DND-41 (cell line): ENCODE data around the gene LPAR5.

Experiments used
- ATAC-seq: fragments of 200-7000 bp; cut with Tn5 transposase; 3 replicates; pipeline ENCODE4 v1.9.1; 2021; ENCODE audit warnings: low read depth; ENCODE audit not compliant: insufficient read depth
- DNase-seq: peaks from one replicate; pipeline ENCODE4 v3.0.0-alpha.2; 2020
- H2AFZ ChIP-seq: 2 replicates; pipeline ENCODE4 v1.6.0; 2012; ENCODE audit warnings: low read depth, low read length
- H3K27ac ChIP-seq: 2 replicates; pipeline ENCODE4 v1.5.1; 2012; ENCODE audit warnings: low read length, inconsistent platforms
- H3K27me3 ChIP-seq: fragments of 200-600 bp; sonication (generic); 2 replicates; pipeline ENCODE4 v1.6.0; 2012; ENCODE audit warnings: low read length, mild to moderate bottlenecking, inconsistent platforms; ENCODE audit not compliant: insufficient read depth, poor library complexity
- H3K36me3 ChIP-seq: 2 replicates; pipeline ENCODE4 v1.5.1; 2012; ENCODE audit warnings: low read length, inconsistent platforms; ENCODE audit not compliant: insufficient read depth
- H3K4me1 ChIP-seq: 2 replicates; pipeline ENCODE4 v1.5.1; 2012; ENCODE audit warnings: mild to moderate bottlenecking, low read length; ENCODE audit not compliant: insufficient read depth
- H3K4me2 ChIP-seq: 2 replicates; pipeline ENCODE4 v1.6.0; 2012; ENCODE audit warnings: mild to moderate bottlenecking, moderate library complexity, low read length, inconsistent platforms; ENCODE audit not compliant: insufficient read depth
- H3K4me3 ChIP-seq, 2 experiments: fragments of 200-600 bp in 1 of 2; shearing (Covaris generic) in 1 of 2; 2 replicates each; pipeline ENCODE4 v1.5.1; 2012 to 2016; ENCODE audit warnings: inconsistent platforms in 2 of 2, low read length in 2 of 2, mild to moderate bottlenecking in 2 of 2, low read depth in 1 of 2, moderate library complexity in 1 of 2
- H3K79me2 ChIP-seq: 2 replicates; pipeline ENCODE4 v1.6.0; 2012; ENCODE audit warnings: low read length, inconsistent platforms; ENCODE audit not compliant: insufficient read depth
- H3K9ac ChIP-seq: 2 replicates; pipeline ENCODE4 v1.6.0; 2012; ENCODE audit warnings: low read depth, mild to moderate bottlenecking, inconsistent platforms, low read length, moderate library complexity
- H3K9me3 ChIP-seq: 2 replicates; pipeline ENCODE4 v1.5.1; 2012; ENCODE audit warnings: low read length, moderate library complexity, mild to moderate bottlenecking, inconsistent platforms; ENCODE audit not compliant: insufficient read depth, severe bottlenecking
- H4K20me1 ChIP-seq: 2 replicates; pipeline ENCODE4 v1.6.0; 2012; ENCODE audit warnings: low read length; ENCODE audit not compliant: insufficient read depth
- CTCF ChIP-seq: IDR thresholded peaks from 2 replicates; pipeline ENCODE4 v1.5.1; 2012; ENCODE audit warnings: borderline replicate concordance, low read length, moderate library complexity, mild to moderate bottlenecking; ENCODE audit not compliant: poor library complexity, severe bottlenecking; ENCODE audit errors: extremely low read depth
- EZH2 ChIP-seq: IDR thresholded peaks from 3 replicates; pipeline ENCODE4 v1.6.1; 2012; ENCODE audit warnings: borderline replicate concordance, low read depth, mild to moderate bottlenecking, moderate library complexity, low read length, inconsistent platforms; ENCODE audit not compliant: severe bottlenecking

LPAR5 gene

GRCh38 chr12:6607751-6608591, 27.8 kb downstream of the LPAR5 start:
- Histone ChIP-seq H4K20me1 (peaks cover 30% of the 10 kb centered on the region), H3K27me3 (no peaks in the 10 kb centered on the region), H3K4me1 (peaks cover 64% of the 10 kb centered on the region), H3K4me3 (no peak overlapping the region), H3K9me3 (no peaks in the 10 kb centered on the region), H3K79me2 (peaks cover 38% of the 10 kb centered on the region), H2AFZ (no peak overlapping the region), H3K36me3 (peaks cover 30% of the 10 kb centered on the region), H3K4me2 (peak overlapping the region; percentile 47), H3K9ac (peak overlapping the region; percentile 20; the same call in 1 of the 2 replicates), H3K27ac (peak overlapping the region; percentile 78)
- ATAC-seq (peak; percentile 64), DNase-seq (peak; percentile 86)
- TF ChIP-seq CTCF (no peak), EZH2 (no peak)

DNA sequence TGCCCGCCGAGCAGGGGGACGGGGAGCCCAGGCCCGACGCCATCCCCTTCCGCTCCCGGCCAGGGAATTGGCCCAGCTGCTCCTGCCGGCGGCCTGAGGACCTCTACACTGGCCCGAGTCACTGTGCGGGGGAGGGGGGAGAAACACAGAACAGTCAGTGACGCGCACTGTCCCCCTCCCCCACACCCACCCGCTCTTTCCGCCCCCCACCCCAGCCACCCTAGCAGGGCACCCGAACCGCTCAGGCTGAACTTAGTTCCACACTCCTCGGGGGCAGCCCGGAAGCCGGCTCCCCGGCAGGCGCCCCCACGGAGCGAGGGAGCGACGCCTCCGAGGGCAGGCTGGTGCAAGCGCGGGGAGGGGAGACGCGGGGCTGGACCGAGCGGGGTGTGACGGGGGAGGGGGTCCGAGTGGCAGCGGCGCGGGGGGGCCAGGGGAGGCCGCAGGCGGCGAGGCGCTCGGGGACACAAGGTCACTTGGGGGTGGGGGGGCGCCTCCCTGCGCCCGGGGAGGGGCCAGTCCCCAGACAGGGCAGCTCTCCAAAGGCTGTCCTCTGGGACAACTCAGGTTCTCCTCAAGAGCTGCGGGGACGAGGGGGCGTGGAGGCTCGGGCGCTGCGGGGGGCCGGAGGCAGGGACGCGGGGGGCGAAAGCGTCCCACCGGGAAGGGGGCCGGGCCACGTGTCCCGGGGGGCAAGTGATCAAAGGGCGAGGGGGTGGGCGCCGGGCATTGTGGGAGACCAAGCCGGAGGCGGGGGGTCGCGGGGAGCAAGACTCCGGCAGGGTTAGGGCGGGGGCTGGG, 29.2 kb downstream of the LPAR5 start:
- H3K4me1 ChIP-seq, result peaks cover 62% of the 10 kb centered on the region
- DNase-seq (peak; percentile 69), ATAC-seq (peak; percentile 28)
- H3K4me3 ChIP-seq, result peak overlapping the region; percentile 51 to 77
- H3K4me2 ChIP-seq, result peak overlapping the region; percentile 85
- H3K27ac ChIP-seq, result peak overlapping the region; percentile 78
- H3K36me3 ChIP-seq, result peaks cover 44% of the 10 kb centered on the region
- TF ChIP-seq CTCF (no peak), EZH2 (no peak)
- peaks cover 53% of the 10 kb centered on the region for H3K79me2 ChIP-seq
- no peaks in the 10 kb centered on the region for H3K9me3 ChIP-seq
- H2AFZ ChIP-seq, result peak overlapping the region; percentile 57
- peaks cover 45% of the 10 kb centered on the region for H4K20me1 ChIP-seq
- peak overlapping the region; percentile 80 for H3K9ac ChIP-seq
- no peaks in the 10 kb centered on the region for H3K27me3 ChIP-seq

GRCh38 chr12:6605421-6606330, 30.1 kb downstream of the LPAR5 start:
- Histone ChIP-seq H3K36me3 (peaks cover 53% of the 10 kb centered on the region), H3K4me3 (peak overlapping the region; percentile 51 to 77), H3K27ac (peak overlapping the region; percentile 78), H3K4me1 (peaks cover 59% of the 10 kb centered on the region), H3K4me2 (peak overlapping the region; percentile 85), H2AFZ (peak overlapping the region; percentile 43; the same call in 1 of the 2 replicates), H3K27me3 (no peaks in the 10 kb centered on the region), H4K20me1 (peaks cover 53% of the 10 kb centered on the region), H3K79me2 (peaks cover 61% of the 10 kb centered on the region), H3K9ac (peak overlapping the region; percentile 80), H3K9me3 (no peaks in the 10 kb centered on the region)
- ATAC-seq (peak; percentile 33), DNase-seq (peak; percentile 62)
- TF ChIP-seq CTCF (no peak), EZH2 (no peak)
